Pancreas (tissue), 10 donors: ENCODE results near the gene NOP10. TPM values are rescaled to one million over a fixed set of nuclear protein-coding genes. Genes with fewer than 3 reads are reported as not detected.

ENCODE experiments used
- ATAC-seq, 4 donors: fragments of 200-7000 bp; cut with Tn5 transposase; one replicate each; pipeline versions ENCODE4 v1.8.0 to v1.9.1; 2020; ENCODE audit warnings: mild to moderate bottlenecking in 4 of 4, moderate library complexity in 4 of 4
- DNase-seq, 6 donors: peaks; one replicate each; pipeline ENCODE4 v3.0.0-alpha.2; 2020
- FAIRE-seq: peaks from 2 replicates; lab custom pipeline; 2012; peaks lifted over from hg19 to GRCh38; lab: Jason Lieb, UNC
- H3K27ac ChIP-seq, 4 donors: fragments of 200-600 bp; sonication (generic); 1 replicate in 3 of 4; 2 replicates in 1 of 4; pipeline versions ENCODE4 v1.5.0 to v1.8.0; 2020
- H3K27me3 ChIP-seq, 4 donors: fragments of 200-600 bp; one replicate each; pipeline ENCODE4 v1.8.0; 2021
- H3K36me3 ChIP-seq, 3 donors: fragments of 200-600 bp; sonication (generic) in 1 of 3; one replicate each; pipeline versions ENCODE4 v1.5.0 to v1.8.0; 2020 to 2021
- H3K4me1 ChIP-seq, 3 donors: fragments of 200-600 bp; one replicate each; pipeline ENCODE4 v1.8.0; 2021
- H3K4me3 ChIP-seq, 4 donors: fragments of 200-600 bp; sonication (generic) in 2 of 4; one replicate each; pipeline versions ENCODE4 v1.5.0 to v1.8.0; 2020 to 2021
- H3K9me3 ChIP-seq, 4 donors: fragments of 200-600 bp; one replicate each; pipeline ENCODE4 v1.8.0; 2021
- WGBS, 2 donors: extraction: QIAGEN DNeasy Blood & Tissue Kit; methylation state at CpG; one replicate each; pipeline ENCODE4 v1.1.7; 2013; 5-methylcytosine and 5-hydroxymethylcytosine counted together
- intact Hi-C, 3 donors: fragments of 100-400 bp; cut with DNase I; formaldehyde crosslinking; loops; one replicate each; pipeline versions ENCODE4 v1.11.1 to v1.14.2; 2022
- polyA plus RNA-seq, 2 donors: library from polyadenylated mRNA; stranded (reverse); fragments of 200-250 nt; gene quantifications; one replicate each; pipeline ENCODE4 v1.2.3, GENCODE V29; 2013
- total RNA-seq, 6 donors: library from RNA; stranded (reverse); fragmentation: NEBNext Ultra II Directional in 4 of 6; extraction: Animal tissue kit (Norgen Biotek cat#: 25700) in 4 of 6; gene quantifications; one replicate each; pipeline versions ENCODE4 v1.2.1 to v1.2.4, GENCODE V29; 2021 to 2023
- TF ChIP-seq, protein P1 (sequence below), 4 donors: fragments of 200-600 bp; sonication (generic) in 3 of 4; IDR thresholded peaks; one replicate each; pipeline versions ENCODE4 v1.5.0 to v1.8.0; 2021; ENCODE audit warnings: antibody characterized with exemption in 4 of 4
- donor health status: healthy with polysubstance abuse.
- donor health status: DM: no; HTN: no; CAD: no; lungs with moderate emphysema.
- donor health status: DM: no; HTN: no; CAD: no.
- donor health status: control.
- donor health status: control.
- donor health status: Bipolar disorder and iron deficiency.
- donor health status: DM: yes; HTN: yes; CAD: no.
- donor health status: DM: no; HTN: no; CAD: no.
- donor health status: DM: no; HTN: no; CAD: no.
- donor health status: DM: yes; HTN: yes; CAD: no.

NOP10 gene
- total and polyA plus RNA-seq, 8 donors, result 23.9 to 87.9 (median 41.6) TPM

GRCh38 chr15:34336991-34337556, 5.9 kb downstream of the NOP10 start:
- intact Hi-C loops, result no loop called here
- TF ChIP-seq, protein P1, sequence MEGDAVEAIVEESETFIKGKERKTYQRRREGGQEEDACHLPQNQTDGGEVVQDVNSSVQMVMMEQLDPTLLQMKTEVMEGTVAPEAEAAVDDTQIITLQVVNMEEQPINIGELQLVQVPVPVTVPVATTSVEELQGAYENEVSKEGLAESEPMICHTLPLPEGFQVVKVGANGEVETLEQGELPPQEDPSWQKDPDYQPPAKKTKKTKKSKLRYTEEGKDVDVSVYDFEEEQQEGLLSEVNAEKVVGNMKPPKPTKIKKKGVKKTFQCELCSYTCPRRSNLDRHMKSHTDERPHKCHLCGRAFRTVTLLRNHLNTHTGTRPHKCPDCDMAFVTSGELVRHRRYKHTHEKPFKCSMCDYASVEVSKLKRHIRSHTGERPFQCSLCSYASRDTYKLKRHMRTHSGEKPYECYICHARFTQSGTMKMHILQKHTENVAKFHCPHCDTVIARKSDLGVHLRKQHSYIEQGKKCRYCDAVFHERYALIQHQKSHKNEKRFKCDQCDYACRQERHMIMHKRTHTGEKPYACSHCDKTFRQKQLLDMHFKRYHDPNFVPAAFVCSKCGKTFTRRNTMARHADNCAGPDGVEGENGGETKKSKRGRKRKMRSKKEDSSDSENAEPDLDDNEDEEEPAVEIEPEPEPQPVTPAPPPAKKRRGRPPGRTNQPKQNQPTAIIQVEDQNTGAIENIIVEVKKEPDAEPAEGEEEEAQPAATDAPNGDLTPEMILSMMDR (IDR thresholded peaks at IDR 0.05), result no peak
- peak overlapping the region; percentile 83 to 97 (median 90) for H3K4me3 ChIP-seq
- 1% methylated on average over 26 of the region's 26 CpGs for WGBS, 2 donors
- FAIRE-seq, result no peak
- ATAC-seq, result peak; percentile 26 to 42 (median 38)
- H3K27me3 ChIP-seq, result no peaks in the 10 kb centered on the region
- peak in 1 of 6 donors; percentile 20 for DNase-seq
- no peaks in the 10 kb centered on the region for H3K36me3 ChIP-seq
- H3K27ac ChIP-seq, result peak overlapping the region; percentile 67 to 93 (median 87)
- H3K9me3 ChIP-seq, result no peaks in the 10 kb centered on the region
- H3K4me1 ChIP-seq, result peaks cover 0 to 12% (median 0%) of the 10 kb centered on the region in 3 donors

DNA sequence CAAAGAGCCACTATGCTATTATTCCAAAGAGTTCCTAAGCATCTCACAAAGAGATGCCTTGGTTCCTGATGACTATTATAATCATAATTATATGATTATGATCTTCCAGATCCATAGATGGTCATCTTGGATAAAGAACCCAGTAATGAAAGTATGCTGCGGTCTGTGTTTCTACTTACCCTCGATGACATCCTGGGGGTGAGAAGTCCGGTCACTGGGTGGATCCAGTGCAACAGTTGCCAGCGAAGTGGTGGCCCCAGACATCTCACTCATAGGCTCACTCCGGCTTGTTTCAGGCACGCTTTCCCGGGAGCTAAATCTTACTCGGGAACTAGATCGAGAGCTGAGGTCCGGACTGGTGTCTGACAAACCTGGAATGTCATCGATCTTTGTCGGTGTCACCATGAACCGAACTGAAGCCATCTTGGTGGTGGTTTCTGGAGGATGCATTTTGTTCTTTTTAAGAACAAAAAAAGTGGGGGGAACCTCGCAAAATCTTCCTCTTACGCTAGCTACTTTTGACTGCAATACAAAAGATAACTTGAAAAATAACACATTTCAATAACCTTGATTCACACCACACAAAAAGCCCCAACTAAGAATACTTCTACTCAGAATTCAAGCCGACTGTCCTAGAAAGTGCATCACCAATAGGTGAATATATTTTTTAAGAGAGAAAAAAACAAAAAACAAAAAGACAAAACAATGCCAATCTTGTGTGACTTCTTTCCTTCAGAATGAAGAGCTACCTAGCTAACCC, 6.5 kb downstream of the NOP10 start:
- Histone ChIP-seq H3K27me3 (no peaks in the 10 kb centered on the region), H3K9me3 (no peaks in the 10 kb centered on the region), H3K4me3 (peak overlapping the region in 3 of 4 donors; percentile 83 to 97 (median 92)), H3K4me1 (peaks cover 0 to 6% (median 0%) of the 10 kb centered on the region in 3 donors), H3K36me3 (no peaks in the 10 kb centered on the region), H3K27ac (peak overlapping the region in 2 of 4 donors; percentile 89 to 93)
- intact Hi-C loops, result no loop called here
- DNase-seq (no peak), FAIRE-seq (no peak), ATAC-seq (no peak)
- TF ChIP-seq, protein P1 (IDR thresholded peaks at IDR 0.05), result no peak
- WGBS, 2 donors, result 75 to 79% methylated on average over 16 of the region's 16 CpGs

DNA sequence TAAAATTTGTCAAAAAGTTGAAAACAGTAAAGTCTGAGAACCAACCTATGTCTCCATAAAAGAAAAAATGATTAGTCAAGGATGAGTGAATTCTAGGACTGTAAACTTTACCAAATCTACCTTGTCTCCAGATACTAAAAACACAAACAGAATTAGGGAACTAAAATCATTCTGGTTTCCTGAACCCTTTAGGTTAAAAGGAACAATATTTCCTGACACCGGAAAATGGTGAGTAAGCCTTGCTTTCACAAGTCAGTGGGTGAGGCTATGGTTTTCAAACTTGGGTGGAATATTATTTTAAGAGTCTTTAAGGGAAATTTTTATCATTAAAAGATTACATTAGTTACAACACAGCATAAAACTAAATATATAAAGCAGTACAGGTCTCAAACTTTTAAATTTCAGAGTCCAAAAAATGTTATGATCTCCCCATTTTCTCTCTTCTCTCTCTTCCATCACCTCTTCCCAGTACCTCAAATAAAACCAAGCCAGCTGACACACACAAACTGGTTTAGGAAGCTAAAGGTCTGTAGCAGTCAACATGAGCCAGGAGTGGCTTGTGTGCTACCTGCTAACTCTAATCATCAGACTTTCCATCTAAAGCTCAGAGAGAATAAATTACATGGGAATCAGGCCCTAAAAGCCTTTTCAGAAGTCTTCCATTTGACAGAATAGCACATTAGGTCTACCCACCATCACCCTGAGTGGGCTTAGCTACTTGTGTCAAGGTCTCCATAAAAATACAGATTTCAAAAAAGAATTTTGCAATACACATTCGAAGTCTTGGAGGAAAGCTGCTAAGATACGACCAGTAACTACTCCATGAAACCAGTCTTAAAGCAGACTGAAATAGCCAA, 7.5 kb downstream of the NOP10 start:
- WGBS, 2 donors, result 82 to 85% methylated on average over 3 of the region's 3 CpGs
- DNase-seq, result no peak
- Histone ChIP-seq H3K4me1 (peaks cover 0 to 3% (median 0%) of the 10 kb centered on the region in 3 donors), H3K9me3 (no peaks in the 10 kb centered on the region), H3K4me3 (no peak overlapping the region), H3K27me3 (no peaks in the 10 kb centered on the region), H3K27ac (peak overlapping the region in 2 of 4 donors; percentile 2 to 25), H3K36me3 (no peaks in the 10 kb centered on the region)
- intact Hi-C loops, result no loop called here
- TF ChIP-seq, protein P1 (IDR thresholded peaks at IDR 0.05), result no peak
- FAIRE-seq, result no peak
- ATAC-seq, result no peak

GRCh38 chr15:34334672-34335071, 8.3 kb downstream of the NOP10 start:
- TF ChIP-seq, protein P1 (IDR thresholded peaks at IDR 0.05), result no peak
- intact Hi-C loops, result no loop called here
- ATAC-seq (no peak), FAIRE-seq (no peak), DNase-seq (no peak)
- no peak overlapping the region for H3K4me3 ChIP-seq
- no peaks in the 10 kb centered on the region for H3K36me3 ChIP-seq
- H3K4me1 ChIP-seq, result peaks cover 0 to 3% (median 0%) of the 10 kb centered on the region in 3 donors
- H3K27ac ChIP-seq, result peak overlapping the region in 2 of 4 donors; percentile 1 to 2
- H3K27me3 ChIP-seq, result no peaks in the 10 kb centered on the region
- 53 to 59% methylated on average over 4 of the region's 4 CpGs for WGBS, 2 donors
- H3K9me3 ChIP-seq, result no peaks in the 10 kb centered on the region
